Endodermal cell (in vitro differentiated cells): Measurements from ENCODE around the gene TBC1D16. TPM values are rescaled to one million over a fixed set of nuclear protein-coding genes. Genes with fewer than 3 reads are reported as not detected.

Source experiments
- DNase-seq: peaks from one replicate; pipeline ENCODE4 v3.0.0-alpha.2; 2017
- H3K27ac ChIP-seq: 2 replicates; pipeline ENCODE4 v1.5.1; 2013; ENCODE audit warnings: mild to moderate bottlenecking, low read depth, low read length, moderate library complexity
- H3K27me3 ChIP-seq: 2 replicates; pipeline ENCODE4 v1.6.1; 2013; ENCODE audit warnings: mild to moderate bottlenecking, low read length, moderate library complexity; ENCODE audit not compliant: insufficient read depth, control insufficient read depth, poor library complexity, severe bottlenecking
- H3K36me3 ChIP-seq: 2 replicates; pipeline ENCODE4 v1.7.0; 2013; ENCODE audit warnings: mild to moderate bottlenecking, low read length, moderate library complexity; ENCODE audit not compliant: control insufficient read depth, insufficient read depth
- H3K4me1 ChIP-seq: one replicate; pipeline ENCODE4 v1.7.0; 2013; ENCODE audit warnings: low read length; ENCODE audit not compliant: control insufficient read depth, insufficient read depth
- H3K4me3 ChIP-seq: 2 replicates; pipeline ENCODE4 v1.5.1; 2013; ENCODE audit warnings: mild to moderate bottlenecking, low read length, moderate library complexity
- H3K9ac ChIP-seq: 2 replicates; pipeline ENCODE4 v1.6.1; 2013; ENCODE audit warnings: mild to moderate bottlenecking, low read length, moderate library complexity; ENCODE audit not compliant: poor library complexity, severe bottlenecking; ENCODE audit errors: extremely low read depth
- H3K9me3 ChIP-seq: 2 replicates; pipeline ENCODE4 v1.6.1; 2013; ENCODE audit warnings: mild to moderate bottlenecking, low read length, moderate library complexity; ENCODE audit not compliant: control insufficient read depth
- H3K27ac Mint-ChIP-seq: 2 replicates; pipeline ENCODE4 v1.8.0; 2020; ENCODE audit warnings: mixed read lengths
- H3K27me3 Mint-ChIP-seq: 2 replicates; pipeline ENCODE4 v1.8.0; 2021; ENCODE audit warnings: mild to moderate bottlenecking, mixed read lengths; ENCODE audit not compliant: insufficient read depth
- H3K36me3 Mint-ChIP-seq: 2 replicates; pipeline ENCODE4 v1.8.0; 2020; ENCODE audit warnings: low read depth, mixed read lengths
- H3K4me1 Mint-ChIP-seq: 2 replicates; pipeline ENCODE4 v1.8.0; 2020; ENCODE audit warnings: mixed read lengths
- H3K4me3 Mint-ChIP-seq: 2 replicates; pipeline ENCODE4 v1.8.0; 2020; ENCODE audit warnings: mild to moderate bottlenecking, moderate library complexity, mixed read lengths
- H3K9me3 Mint-ChIP-seq: 2 replicates; pipeline ENCODE4 v1.8.0; 2020; ENCODE audit warnings: mild to moderate bottlenecking, mixed read lengths
- CTCF ChIP-seq: fragments of 200-600 bp; sonication (generic); conservative IDR thresholded peaks from 2 replicates; pipeline ENCODE4 v1.5.0; 2021; ENCODE audit warnings: antibody characterized with exemption, mild to moderate bottlenecking
- WGBS, 2 experiments: methylation state at CpG; one replicate each; pipeline versions ENCODE4 v1.1.5 to v1.1.7; 2013; ENCODE audit warnings: missing lambda C conversion rate in 2 of 2, mixed read lengths in 1 of 2; ENCODE audit not compliant: insufficient coverage in 1 of 2, insufficient read length in 1 of 2; 5-methylcytosine and 5-hydroxymethylcytosine counted together
- total RNA-seq, 2 donors: library from RNA; stranded (reverse); fragmentation: NEBNext Ultra II Directional in 1 of 2; extraction: Animal tissue kit (Norgen Biotek cat#: 25700) in 1 of 2; gene quantifications; 2 replicates in 1 of 2; 3 replicates in 1 of 2; pipeline ENCODE4 v1.2.1, GENCODE V29; 2021

Gene TBC1D16
- total RNA-seq, 2 donors from 2014 or later, result 88.2 to 116 TPM

- peak; percentile 82 for DNase-seq
- Histone ChIP-seq H3K36me3 (peaks cover 22% of the 10 kb centered on the region), H3K9ac (no peak overlapping the region), H3K27me3 (no peaks in the 10 kb centered on the region), H3K4me3 (no peak overlapping the region), H3K4me1 (peaks cover under 1% of the 10 kb centered on the region), H3K27ac (peak overlapping the region; percentile 97), H3K9me3 (no peaks in the 10 kb centered on the region)
- peaks cover 14% of the 10 kb centered on the region for H3K27me3 Mint-ChIP-seq
- H3K9me3 Mint-ChIP-seq, result no peaks in the 10 kb centered on the region
- peaks cover 35% of the 10 kb centered on the region for H3K36me3 Mint-ChIP-seq
- no peak for TF ChIP-seq CTCF
- H3K27ac Mint-ChIP-seq, result peak overlapping the region; percentile 91
- H3K4me1 Mint-ChIP-seq, result peaks cover 32% of the 10 kb centered on the region
- 85 to 87% methylated on average over 21 to 29 of the region's 29 CpGs for WGBS, 2 experiments
- peak overlapping the region; percentile 46 for H3K4me3 Mint-ChIP-seq
Observed at GRCh38 chr17:79948945-79949655, 86.6 kb downstream of the TBC1D16 start.

- peaks cover 41% of the 10 kb centered on the region for H3K36me3 Mint-ChIP-seq
- Histone ChIP-seq H3K4me1 (no peaks in the 10 kb centered on the region), H3K27me3 (no peaks in the 10 kb centered on the region), H3K4me3 (no peak overlapping the region), H3K9ac (no peak overlapping the region), H3K36me3 (peaks cover 25% of the 10 kb centered on the region), H3K27ac (no peak overlapping the region), H3K9me3 (no peaks in the 10 kb centered on the region)
- H3K27ac Mint-ChIP-seq, result no peak overlapping the region
- DNase-seq, result peak; percentile 32
- H3K27me3 Mint-ChIP-seq, result peaks cover 14% of the 10 kb centered on the region
- WGBS, 2 experiments, result 92 to 94% methylated on average over 4 to 10 of the region's 10 CpGs
- H3K9me3 Mint-ChIP-seq, result no peaks in the 10 kb centered on the region
- H3K4me3 Mint-ChIP-seq, result no peak overlapping the region
- no peak for TF ChIP-seq CTCF
- H3K4me1 Mint-ChIP-seq, result peaks cover 29% of the 10 kb centered on the region
Observed at GRCh38 chr17:79948406-79948944, 87.2 kb downstream of the TBC1D16 start.

- H3K4me1 Mint-ChIP-seq, result peaks cover 29% of the 10 kb centered on the region
- no peak overlapping the region for H3K4me3 ChIP-seq
- no peak overlapping the region for H3K9ac ChIP-seq
- DNase-seq, result no peak
- H3K27me3 ChIP-seq, result no peaks in the 10 kb centered on the region
- WGBS, 2 experiments, result 95 to 98% methylated on average over 21 to 31 of the region's 31 CpGs
- H3K27me3 Mint-ChIP-seq, result peaks cover 12% of the 10 kb centered on the region
- H3K36me3 ChIP-seq, result peaks cover 25% of the 10 kb centered on the region
- H3K27ac ChIP-seq, result no peak overlapping the region
- H3K27ac Mint-ChIP-seq, result no peak overlapping the region
- no peaks in the 10 kb centered on the region for H3K9me3 Mint-ChIP-seq
- no peaks in the 10 kb centered on the region for H3K9me3 ChIP-seq
- H3K4me3 Mint-ChIP-seq, result no peak overlapping the region
- H3K36me3 Mint-ChIP-seq, result peaks cover 48% of the 10 kb centered on the region
- no peaks in the 10 kb centered on the region for H3K4me1 ChIP-seq
- no peak for TF ChIP-seq CTCF
Observed at GRCh38 chr17:79947351-79948031, 88.2 kb downstream of the TBC1D16 start.
